H1 (cell line): Measurements from ENCODE around the gene ANGPTL8. TPM values are rescaled to one million over a fixed set of nuclear protein-coding genes. Genes with fewer than 3 reads are reported as not detected.

ENCODE experiments used
- CTCF ChIA-PET: fragments of 300-600 bp; sonication (Branson Sonifier 250); formaldehyde crosslinking; loops from one replicate; lab custom pipeline; 2021; ENCODE audit not compliant: partially characterized antibody; lab: Charles Lee
- POLR2A ChIA-PET: fragments of 300-600 bp; sonication (Branson Sonifier 250); formaldehyde crosslinking; loops from one replicate; lab custom pipeline; 2021; ENCODE audit warnings: inconsistent platforms; ENCODE audit not compliant: partially characterized antibody; lab: Charles Lee
- DNase-seq, 2 experiments: peaks; one replicate each; pipeline versions ENCODE4 v3.0.0 to v3.0.0-alpha.2; 2010 to 2022; ENCODE audit warnings: low spot score in 2 of 2, low read depth in 1 of 2, mixed read lengths in 1 of 2
- FAIRE-seq: peaks from 2 replicates; lab custom pipeline; 2011; peaks lifted over from hg19 to GRCh38; lab: Jason Lieb, UNC
- H2AFZ ChIP-seq: 2 replicates; pipeline ENCODE4 v1.8.1; 2012; ENCODE audit warnings: low read length, inconsistent platforms
- H2AK5ac ChIP-seq: 2 replicates; pipeline ENCODE4 v1.6.1; 2013; ENCODE audit warnings: low read depth, low read length
- H2BK120ac ChIP-seq: replicated peaks from 2 replicates; pipeline ENCODE3; 2013; ENCODE audit warnings: low read depth, low read length, inconsistent platforms
- H2BK12ac ChIP-seq: 2 replicates; pipeline ENCODE4 v1.6.1; 2013; ENCODE audit warnings: low read depth, low read length
- H2BK15ac ChIP-seq: 2 replicates; pipeline ENCODE4 v1.6.1; 2013; ENCODE audit warnings: low read length
- H2BK20ac ChIP-seq: 2 replicates; pipeline ENCODE4 v1.6.1; 2013; ENCODE audit warnings: low read length
- H2BK5ac ChIP-seq: 2 replicates; pipeline ENCODE4 v1.6.1; 2013; ENCODE audit warnings: low read depth, low read length
- H3K14ac ChIP-seq: 2 replicates; pipeline ENCODE4 v1.6.1; 2013; ENCODE audit warnings: inconsistent platforms; ENCODE audit not compliant: insufficient read length
- H3K18ac ChIP-seq: 2 replicates; pipeline ENCODE4 v1.6.1; 2013; ENCODE audit warnings: low read length; ENCODE audit errors: extremely low read depth
- H3K23ac ChIP-seq: 2 replicates; pipeline ENCODE4 v1.6.1; 2013; ENCODE audit warnings: inconsistent platforms; ENCODE audit not compliant: insufficient read length
- H3K23me2 ChIP-seq: 2 replicates; pipeline ENCODE4 v1.6.1; 2013; ENCODE audit warnings: low read depth, low read length
- H3K27ac ChIP-seq: 2 replicates; pipeline ENCODE4 v1.6.1; 2011; ENCODE audit warnings: low read depth, low read length, inconsistent platforms
- H3K27me3 ChIP-seq, 4 experiments: replicated peaks in 1 of 4; 1 replicate in 1 of 4; 2 replicates in 3 of 4; pipeline versions ENCODE4 v1.6.1 to v1.8.1; 2011 to 2013; ENCODE audit warnings: low read length in 3 of 4, mild to moderate bottlenecking in 3 of 4, inconsistent platforms in 2 of 4, mixed read lengths in 2 of 4, moderate library complexity in 1 of 4; ENCODE audit not compliant: control insufficient read depth in 3 of 4, insufficient read depth in 3 of 4; ENCODE audit errors: extremely low read depth in 1 of 4
- H3K36me3 ChIP-seq, 4 experiments: 2 replicates each; pipeline versions ENCODE4 v1.6.1 to v1.8.1; 2011 to 2013; ENCODE audit warnings: mild to moderate bottlenecking in 4 of 4, low read length in 3 of 4, moderate library complexity in 2 of 4, control low read depth in 1 of 4, inconsistent platforms in 1 of 4; ENCODE audit not compliant: insufficient read depth in 4 of 4, control insufficient read depth in 2 of 4
- H3K4ac ChIP-seq: replicated peaks from 2 replicates; pipeline ENCODE3; 2013; ENCODE audit warnings: low read length, low read depth, mixed read lengths, inconsistent platforms; ENCODE audit not compliant: insufficient read length
- H3K4me1 ChIP-seq, 4 experiments: replicated peaks in 1 of 4; 1 replicate in 1 of 4; 2 replicates in 3 of 4; pipeline versions ENCODE4 v1.6.1 to v1.8.1; 2011 to 2013; ENCODE audit warnings: low read length in 3 of 4, inconsistent platforms in 2 of 4, mixed read lengths in 1 of 4; ENCODE audit not compliant: insufficient read depth in 4 of 4, control insufficient read depth in 3 of 4
- H3K4me2 ChIP-seq, 2 experiments: 2 replicates each; pipeline versions ENCODE4 v1.6.1 to v1.8.1; 2011 to 2013; ENCODE audit warnings: low read depth in 2 of 2, low read length in 2 of 2, control low read depth in 1 of 2, inconsistent platforms in 1 of 2, mild to moderate bottlenecking in 1 of 2; ENCODE audit not compliant: insufficient read depth in 1 of 2
- H3K4me3 ChIP-seq, 4 experiments: fragments of 200-600, 300-600 bp in 1 of 4; sonication (generic), shearing (Covaris generic), sonication (Bioruptor Twin) in 1 of 4; 2 replicates each; pipeline versions ENCODE4 v1.5.1 to v1.8.1; 2011 to 2016; ENCODE audit warnings: low read length in 4 of 4, low read depth in 3 of 4, control low read depth in 2 of 4, inconsistent platforms in 2 of 4, mild to moderate bottlenecking in 2 of 4, mixed read lengths in 1 of 4, moderate library complexity in 1 of 4; ENCODE audit not compliant: insufficient read depth in 2 of 4; ENCODE audit errors: extremely low read depth in 1 of 4
- H3K56ac ChIP-seq: replicated peaks from 2 replicates; pipeline ENCODE3; 2013; ENCODE audit warnings: low read depth, mild to moderate bottlenecking, mixed read lengths, low read length, inconsistent platforms; ENCODE audit not compliant: insufficient read length
- H3K79me1 ChIP-seq: 2 replicates; pipeline ENCODE4 v1.6.1; 2013; ENCODE audit warnings: low read depth, low read length, control low read depth
- H3K79me2 ChIP-seq, 2 experiments: 2 replicates each; pipeline versions ENCODE4 v1.6.1 to v1.8.1; 2012 to 2013; ENCODE audit warnings: low read length in 2 of 2, mild to moderate bottlenecking in 2 of 2, inconsistent platforms in 1 of 2; ENCODE audit not compliant: insufficient read depth in 2 of 2, control insufficient read depth in 1 of 2
- H3K9ac ChIP-seq, 4 experiments: replicated peaks in 1 of 4; 1 replicate in 1 of 4; 2 replicates in 3 of 4; pipeline versions ENCODE4 v1.6.1 to v1.8.1; 2011 to 2013; ENCODE audit warnings: low read depth in 3 of 4, low read length in 3 of 4, control low read depth in 2 of 4, mild to moderate bottlenecking in 2 of 4, moderate library complexity in 2 of 4, inconsistent platforms in 1 of 4; ENCODE audit errors: extremely low read depth in 1 of 4
- H3K9me3 ChIP-seq, 2 experiments: 2 replicates each; pipeline versions ENCODE4 v1.6.1 to v1.8.1; 2012 to 2013; ENCODE audit warnings: mild to moderate bottlenecking in 2 of 2, moderate library complexity in 2 of 2, control low read depth in 1 of 2, inconsistent platforms in 1 of 2, low read depth in 1 of 2, low read length in 1 of 2, mixed read lengths in 1 of 2; ENCODE audit not compliant: insufficient read depth in 2 of 2
- H4K20me1 ChIP-seq, 2 experiments: replicated peaks in 1 of 2; 2 replicates each; pipeline versions ENCODE3 to v1.8.1; 2011 to 2013; ENCODE audit warnings: inconsistent platforms in 2 of 2, low read length in 2 of 2, mild to moderate bottlenecking in 1 of 2; ENCODE audit not compliant: insufficient read depth in 2 of 2, control insufficient read depth in 1 of 2
- H4K5ac ChIP-seq: 2 replicates; pipeline ENCODE4 v1.6.1; 2013; ENCODE audit warnings: low read length, low read depth, mixed read lengths, inconsistent platforms; ENCODE audit not compliant: insufficient read length
- H4K8ac ChIP-seq: 2 replicates; pipeline ENCODE4 v1.8.0; 2013; ENCODE audit warnings: mild to moderate bottlenecking, moderate library complexity, low read length, inconsistent platforms; ENCODE audit not compliant: insufficient read depth; ENCODE audit errors: extremely low read depth
- H4K91ac ChIP-seq: replicated peaks from 2 replicates; pipeline ENCODE3; 2013; ENCODE audit warnings: low read length, mixed read lengths, inconsistent platforms; ENCODE audit not compliant: insufficient read length
- E2F6 ChIP-seq: IDR thresholded peaks from 2 replicates; pipeline ENCODE4 v1.6.1; 2012; ENCODE audit warnings: inconsistent platforms
- SAP30 ChIP-seq: fragments of 300-600 bp; sonication (generic); IDR thresholded peaks from 2 replicates; pipeline ENCODE4 v1.7.1; 2012; ENCODE audit warnings: low read length, moderate library complexity, mild to moderate bottlenecking, inconsistent platforms; ENCODE audit not compliant: insufficient read depth, insufficient replicate concordance
- SP4 ChIP-seq: IDR thresholded peaks from 2 replicates; pipeline ENCODE4 v1.6.1; 2012; ENCODE audit warnings: low read length, inconsistent platforms
- TCF12 ChIP-seq: IDR thresholded peaks from 2 replicates; pipeline ENCODE4 v1.6.1; 2011; ENCODE audit warnings: low read depth, mild to moderate bottlenecking, low read length
- YY1 ChIP-seq: IDR thresholded peaks from 2 replicates; pipeline ENCODE4 v1.6.1; 2011; ENCODE audit warnings: low read depth, mild to moderate bottlenecking, low read length
- WGBS, 2 experiments: shearing (Covaris generic) in 1 of 2; methylation state at CpG; one replicate each; pipeline versions ENCODE4 v1.1.6 to v1.1.7; 2013 to 2015; ENCODE audit warnings: low lambda C conversion rate in 2 of 2, mixed read lengths in 2 of 2, inconsistent platforms in 1 of 2, low coverage in 1 of 2, missing lambda C conversion rate in 1 of 2; ENCODE audit not compliant: insufficient replicate concordance in 2 of 2, insufficient coverage in 1 of 2, insufficient read length in 1 of 2; ENCODE audit errors: extremely low coverage in 1 of 2, missing lambda C conversion rate in 1 of 2; 5-methylcytosine and 5-hydroxymethylcytosine counted together
- polyA plus RNA-seq, 7 experiments: library from polyadenylated mRNA; depleted of rRNA in 3 of 7; stranded (reverse) in 5 of 7; unstranded in 2 of 7; fragments of >200 nt in 5 of 7; fragments of 200-250 nt in 2 of 7; gene quantifications; 1 replicate in 5 of 7; 2 replicates in 1 of 7; 4 replicates in 1 of 7; pipeline versions ENCODE4 v1.2.1 to v1.2.3, GENCODE V29; 2011 to 2013; ENCODE audit warnings: missing spikeins in 2 of 7, mixed read lengths in 2 of 7
- total RNA-seq: library from RNA; stranded (reverse); fragmentation: NEBNext Ultra II Directional; extraction: Animal tissue kit (Norgen Biotek cat#: 25700); gene quantifications from 2 replicates; pipeline ENCODE4 v1.2.1, GENCODE V29; 2021

Gene ANGPTL8
- total and polyA plus RNA-seq, 2 of the 8 experiments (the other 6 are each of a cell fraction or from before 2014, with no cell fraction given): not detected

DNA sequence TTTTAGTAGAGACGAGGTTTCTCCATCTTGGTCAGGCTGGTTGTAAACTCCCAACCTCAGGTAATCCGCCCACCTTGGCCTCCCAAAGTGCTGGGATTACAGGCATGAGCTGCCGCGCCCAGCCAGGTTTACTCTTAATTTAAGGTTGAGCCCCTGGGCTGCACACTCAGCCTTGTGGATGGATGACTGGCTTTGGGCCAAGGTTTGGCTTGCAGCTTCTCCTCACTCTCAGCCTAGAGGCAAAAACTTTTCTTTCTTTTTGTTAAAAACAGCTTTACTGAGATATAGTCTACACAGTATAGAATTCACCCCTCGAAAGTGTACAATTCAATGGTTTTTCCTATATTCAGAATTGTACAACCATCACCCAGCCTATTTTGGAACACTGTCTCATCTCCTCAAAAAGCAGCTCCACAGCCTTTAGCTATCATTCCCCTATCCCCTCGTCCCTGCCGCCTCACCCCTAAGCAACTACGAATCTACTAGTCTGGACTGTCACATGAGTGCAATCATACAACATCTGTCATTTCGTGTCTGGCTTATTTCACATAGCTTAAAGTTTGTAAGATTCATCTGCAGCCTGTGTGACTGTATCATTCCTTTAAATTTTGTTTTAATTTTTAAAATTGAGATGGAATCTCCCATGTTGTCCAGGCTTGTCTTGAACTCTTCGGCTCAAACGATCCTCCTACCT lies 42.1 kb downstream of the ANGPTL8 start:
- H3K79me2 ChIP-seq: no peaks in the 10 kb centered on the region
- H2BK5ac ChIP-seq: no peak overlapping the region
- no peaks in the 10 kb centered on the region for H3K27me3 ChIP-seq
- H3K18ac ChIP-seq: no peak overlapping the region
- H4K8ac ChIP-seq: no peak overlapping the region
- H3K9ac ChIP-seq: no peak overlapping the region
- H3K4me3 ChIP-seq: no peak overlapping the region
- H3K14ac ChIP-seq: no peak overlapping the region
- no peak overlapping the region for H2BK120ac ChIP-seq
- H3K56ac ChIP-seq: no peak overlapping the region
- H3K4me1 ChIP-seq: no peaks in the 10 kb centered on the region
- no peak overlapping the region for H4K5ac ChIP-seq
- WGBS, 2 experiments: 86% methylated on average over 11 of the region's 11 CpGs; no CpG with 5 or more reads in 1 of the 2 experiments
- no peak overlapping the region for H4K91ac ChIP-seq
- no peak overlapping the region for H2AFZ ChIP-seq
- no peak overlapping the region for H3K23ac ChIP-seq
- H2BK12ac ChIP-seq: no peak overlapping the region
- H3K79me1 ChIP-seq: no peaks in the 10 kb centered on the region
- H3K9me3 ChIP-seq: peaks cover 0 to 10% of the 10 kb centered on the region in 2 experiments; a peak in 1 of 4 replicates
- H4K20me1 ChIP-seq: no peaks in the 10 kb centered on the region
- H3K36me3 ChIP-seq: no peaks in the 10 kb centered on the region
- H2AK5ac ChIP-seq: no peak overlapping the region
- FAIRE-seq: no peak
- no peak overlapping the region for H2BK20ac ChIP-seq
- ChIA-PET POLR2A (interaction anchor here (0.8 kb wide), 1 partner anchor 25 kb away, joined by 5 read pairs; no protein-coding TSS in a partner anchor), CTCF (interaction anchor here (0.7 to 1.5 kb wide), 5 partner anchors 10 to 517 kb away, joined by 3 to 6 read pairs (median 3); partner anchors contain the start of genes TSPAN16 and ZNF491)
- H3K4me2 ChIP-seq: no peak overlapping the region
- DNase-seq: no peak
- H2BK15ac ChIP-seq: no peak overlapping the region
- no peaks in the 10 kb centered on the region for H3K23me2 ChIP-seq
- no peak overlapping the region for H3K27ac ChIP-seq
- no peak overlapping the region for H3K4ac ChIP-seq
- no peak for TF ChIP-seq SP4
- TF ChIP-seq E2F6: no peak
- TF ChIP-seq TCF12: no peak
- TF ChIP-seq YY1: no peak
- TF ChIP-seq SAP30: no peak
